MM.1S (cell line): ENCODE results near the gene ZBTB25.

Source experiments
- DNase-seq: peaks from one replicate; pipeline ENCODE4 v3.0.0-alpha.2; 2015
- H2AFZ ChIP-seq: fragments of 300-600 bp; sonication (generic); 2 replicates; pipeline ENCODE4 v1.6.0; 2016; ENCODE audit warnings: antibody characterized with exemption, low read length
- H3F3A ChIP-seq: fragments of 300-600 bp; sonication (generic); 2 replicates; pipeline ENCODE4 v1.6.1; 2016; ENCODE audit warnings: mild to moderate bottlenecking, antibody characterized with exemption, low read length, moderate library complexity, mixed read lengths; ENCODE audit not compliant: insufficient read depth
- H3K27ac ChIP-seq: fragments of 300-600 bp; sonication (generic); 2 replicates; pipeline ENCODE4 v1.5.1; 2016; ENCODE audit warnings: mild to moderate bottlenecking, low read length
- H3K27me3 ChIP-seq: fragments of 300-600 bp; sonication (generic); replicated peaks from 2 replicates; pipeline ENCODE4 v1.6.0; 2016; ENCODE audit warnings: low read length; ENCODE audit not compliant: insufficient read depth
- H3K36me3 ChIP-seq: fragments of 300-600 bp; sonication (generic); replicated peaks from 2 replicates; pipeline ENCODE4 v1.6.1; 2016; ENCODE audit warnings: mild to moderate bottlenecking, low read length, mixed read lengths; ENCODE audit not compliant: insufficient read depth
- H3K4me1 ChIP-seq: fragments of 300-600 bp; sonication (generic); 2 replicates; pipeline ENCODE4 v1.6.1; 2016; ENCODE audit warnings: low read length, mixed read lengths
- H3K4me2 ChIP-seq: fragments of 300-600 bp; sonication (generic); 2 replicates; pipeline ENCODE4 v1.6.0; 2016; ENCODE audit warnings: low read depth, low read length
- H3K4me3 ChIP-seq: fragments of 300-600 bp; sonication (generic); 2 replicates; pipeline ENCODE4 v1.5.1; 2016; ENCODE audit warnings: low read length, mixed read lengths
- H3K79me2 ChIP-seq: fragments of 300-600 bp; sonication (generic); 2 replicates; pipeline ENCODE4 v1.6.1; 2016; ENCODE audit warnings: mixed run types, low read length, mixed read lengths
- H3K9ac ChIP-seq: fragments of 300-600 bp; sonication (generic); 2 replicates; pipeline ENCODE4 v1.6.1; 2016; ENCODE audit warnings: low read length, mixed read lengths
- H3K9me2 ChIP-seq: fragments of 300-600 bp; sonication (generic); replicated peaks from 2 replicates; pipeline ENCODE4 v1.6.1; 2016; ENCODE audit warnings: mild to moderate bottlenecking, low read length, mixed read lengths; ENCODE audit not compliant: insufficient read depth
- H3K9me3 ChIP-seq: fragments of 300-600 bp; sonication (generic); replicated peaks from 2 replicates; pipeline ENCODE4 v1.6.1; 2016; ENCODE audit warnings: mild to moderate bottlenecking, low read length, mixed read lengths; ENCODE audit not compliant: insufficient read depth
- H4K20me1 ChIP-seq: fragments of 300-600 bp; sonication (generic); 2 replicates; pipeline ENCODE4 v1.6.1; 2016; ENCODE audit warnings: mild to moderate bottlenecking, low read length, moderate library complexity, mixed read lengths; ENCODE audit not compliant: insufficient read depth
- CTCF ChIP-seq: fragments of 300-600 bp; sonication (generic); IDR thresholded peaks from 2 replicates; pipeline ENCODE4 v1.5.1; 2016; ENCODE audit warnings: antibody characterized with exemption, low read length, mixed read lengths
- EZH2 ChIP-seq: fragments of 300-600 bp; sonication (generic); optimal IDR thresholded peaks from 2 replicates; pipeline ENCODE3; 2017; ENCODE audit warnings: low read depth, mild to moderate bottlenecking, antibody characterized with exemption, low read length, mixed read lengths
- EZH2phosphoT487 ChIP-seq: fragments of 300-600 bp; sonication (generic); IDR thresholded peaks from 2 replicates; pipeline ENCODE4 v1.6.1; 2018; ENCODE audit warnings: antibody characterized with exemption, low read length

Gene ZBTB25

GRCh38 chr14:64417055-64417770 is 86.4 kb downstream of the ZBTB25 start:
- Histone ChIP-seq H2AFZ (no peak overlapping the region), H3K4me3 (no peak overlapping the region), H3K9me3 (no peaks in the 10 kb centered on the region), H4K20me1 (no peaks in the 10 kb centered on the region), H3K36me3 (no peaks in the 10 kb centered on the region), H3K4me1 (no peaks in the 10 kb centered on the region), H3K79me2 (no peaks in the 10 kb centered on the region), H3K27me3 (no peaks in the 10 kb centered on the region), H3K4me2 (no peak overlapping the region), H3K27ac (no peak overlapping the region), H3F3A (no peaks in the 10 kb centered on the region), H3K9me2 (no peaks in the 10 kb centered on the region), H3K9ac (no peak overlapping the region)
- TF ChIP-seq EZH2phosphoT487 (no peak), CTCF (no peak), EZH2 (no peak)
- no peak for DNase-seq

GRCh38 chr14:64416348-64416932 is 87.2 kb downstream of the ZBTB25 start:
- Histone ChIP-seq H3K9ac (no peak overlapping the region), H3K36me3 (no peaks in the 10 kb centered on the region)

DNA sequence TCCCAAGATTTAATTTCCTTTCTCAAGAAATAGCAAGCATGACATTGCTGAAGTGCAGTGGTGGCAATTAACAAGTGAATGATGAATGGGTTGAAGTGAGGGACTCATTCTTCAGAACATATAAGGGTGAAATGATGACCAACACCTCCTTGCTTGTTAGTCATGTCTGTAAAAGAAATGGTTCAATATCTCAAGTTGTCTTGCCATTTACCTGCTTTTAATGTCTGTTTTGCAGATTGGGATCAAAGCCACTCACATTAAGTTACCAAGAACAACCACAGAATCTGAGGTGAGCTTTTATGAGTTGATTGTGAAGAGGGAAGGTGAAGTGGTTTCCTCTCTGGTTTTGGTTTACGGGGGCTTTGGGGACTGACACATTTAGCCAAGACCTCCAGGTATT is 91.4 kb downstream of the ZBTB25 start:
- no peak overlapping the region for H3K9ac ChIP-seq
- no peaks in the 10 kb centered on the region for H3K36me3 ChIP-seq

More at GRCh38 chr14:64416348-64416932, 87.2 kb downstream of the ZBTB25 start:
- TF ChIP-seq CTCF (no peak), EZH2 (no peak), EZH2phosphoT487 (no peak)
- H2AFZ ChIP-seq: no peak overlapping the region
- H3K79me2 ChIP-seq: no peaks in the 10 kb centered on the region
- no peaks in the 10 kb centered on the region for H3K9me2 ChIP-seq
- no peaks in the 10 kb centered on the region for H3K9me3 ChIP-seq
- no peaks in the 10 kb centered on the region for H3K27me3 ChIP-seq
- no peak overlapping the region for H3K4me2 ChIP-seq
- no peak overlapping the region for H3K27ac ChIP-seq
- no peaks in the 10 kb centered on the region for H3K4me1 ChIP-seq
- no peak for DNase-seq
- no peaks in the 10 kb centered on the region for H3F3A ChIP-seq
- H3K4me3 ChIP-seq: no peak overlapping the region
- H4K20me1 ChIP-seq: no peaks in the 10 kb centered on the region

More for the DNA sequence above, 91.4 kb downstream of the ZBTB25 start:
- DNase-seq: no peak
- TF ChIP-seq EZH2phosphoT487: no peak
- TF ChIP-seq CTCF: no peak
- no peak for TF ChIP-seq EZH2
- H3K27ac ChIP-seq: no peak overlapping the region
- no peaks in the 10 kb centered on the region for H4K20me1 ChIP-seq
- no peaks in the 10 kb centered on the region for H3K4me1 ChIP-seq
- no peaks in the 10 kb centered on the region for H3K9me2 ChIP-seq
- no peak overlapping the region for H3K4me3 ChIP-seq
- no peak overlapping the region for H2AFZ ChIP-seq
- no peak overlapping the region for H3K4me2 ChIP-seq
- H3K27me3 ChIP-seq: no peaks in the 10 kb centered on the region
- no peaks in the 10 kb centered on the region for H3K9me3 ChIP-seq
- H3K79me2 ChIP-seq: 0 out of 2 replicates have a peak, but pooled peaks cover 3% of the 10 kb centered on the region
- no peaks in the 10 kb centered on the region for H3F3A ChIP-seq
